ENCODE data around the gene SLC39A11.
"Not testable (repeated sequence)": the region's sequence is repeated elsewhere in the genome, so short reads cannot be mapped to it uniquely, and the experiment has no call there.

Gene SLC39A11

DNA sequence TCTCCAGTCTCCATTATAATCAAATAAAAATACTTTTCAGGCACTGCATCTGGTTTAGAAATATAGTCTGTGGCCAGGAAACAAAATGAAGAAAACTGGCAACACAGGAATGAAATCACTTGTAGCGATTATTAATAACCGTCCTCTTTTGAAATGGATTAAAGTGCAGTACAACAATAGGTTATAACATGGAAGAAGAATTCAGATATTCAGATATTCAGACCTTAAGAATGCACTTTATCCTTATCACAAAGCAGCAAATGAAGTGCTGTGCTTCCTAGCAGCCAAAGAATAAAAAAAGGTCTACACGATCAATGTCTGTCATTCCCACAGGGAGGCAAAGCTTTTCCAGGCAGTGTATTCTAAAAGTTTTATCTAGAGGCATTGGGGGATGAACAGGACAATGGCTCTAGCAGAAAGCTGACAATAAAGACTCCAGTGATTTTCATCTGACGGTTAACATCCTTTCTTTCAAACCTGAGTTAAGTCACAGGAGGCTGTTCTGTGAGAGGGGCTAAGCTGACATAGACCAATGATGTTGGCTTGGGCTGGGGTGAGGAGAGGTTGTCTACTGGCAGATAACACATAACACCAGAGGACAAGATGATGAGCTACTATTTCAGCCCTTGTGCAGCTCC lies 259.2 kb downstream of the SLC39A11 start:
- DNase-seq (ENCODE audit: low read depth in 3 of 3): no peak

DNA sequence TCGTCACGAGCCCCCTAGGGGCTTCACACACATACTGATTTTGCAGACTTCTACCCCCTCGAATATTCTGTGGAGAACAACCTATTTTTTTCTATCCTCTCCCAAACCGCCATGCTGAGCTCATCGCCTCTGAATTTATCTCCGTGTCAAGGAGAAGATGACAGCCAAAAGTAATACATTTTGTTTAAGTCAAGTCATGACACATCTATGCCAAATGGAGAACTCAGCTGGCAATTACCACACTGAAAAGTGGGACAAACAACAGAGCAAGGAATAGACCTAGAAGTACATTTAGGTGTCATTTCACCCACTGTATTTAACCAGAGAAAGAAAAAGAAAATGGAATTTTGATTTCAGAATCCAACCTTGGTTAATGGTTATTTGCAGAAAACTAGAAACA lies 260.2 kb downstream of the SLC39A11 start:
- DNase-seq (ENCODE audit: low read depth in 3 of 3): no peak

DNA sequence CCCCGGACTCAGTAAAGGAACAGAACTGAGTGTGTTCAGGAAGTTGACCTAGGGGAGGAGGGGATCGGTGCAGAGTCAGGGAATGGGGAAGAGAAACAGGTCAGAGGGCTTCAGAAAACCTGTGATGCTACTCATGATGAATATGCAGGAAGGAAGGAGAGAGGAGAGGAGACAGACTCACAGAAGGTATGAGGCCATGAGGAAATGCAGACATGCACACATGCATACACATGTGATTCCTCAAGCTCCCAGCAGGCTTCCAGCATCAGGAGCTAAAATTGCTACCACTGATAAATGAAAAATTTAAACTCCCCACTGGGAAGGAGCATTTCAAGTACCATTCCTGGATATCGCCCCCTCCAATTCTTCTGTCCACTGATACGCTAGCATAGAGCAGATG lies 262.6 kb downstream of the SLC39A11 start:
- no peak for DNase-seq (ENCODE audit: low read depth in 3 of 3)

GRCh38 chr17:72826602-72827001 lies 265.9 kb downstream of the SLC39A11 start:
- DNase-seq (ENCODE audit: low read depth in 3 of 3): no peak

DNA sequence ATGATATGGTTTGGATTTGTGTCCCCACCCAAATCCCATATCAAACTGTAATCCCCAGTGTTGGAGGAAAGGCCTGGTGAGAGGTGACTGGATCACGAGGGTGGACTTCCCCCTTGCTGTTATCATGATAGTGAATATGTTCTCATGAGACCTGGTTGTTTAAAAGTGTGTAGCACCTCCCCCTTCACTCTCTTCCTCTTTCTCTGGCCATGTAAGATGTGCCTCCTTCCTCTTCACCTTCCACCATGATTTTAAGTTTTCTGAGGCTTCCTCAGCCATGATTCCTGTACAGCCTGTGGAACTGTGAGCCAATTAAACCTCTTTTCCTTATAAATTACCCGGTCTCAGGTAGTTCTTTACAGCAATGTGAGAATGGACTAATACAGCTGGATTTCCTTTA lies 266.4 kb downstream of the SLC39A11 start:
- DNase-seq (ENCODE audit: low read depth in 3 of 3): not testable (repeated sequence)

GRCh38 chr17:72825218-72825617 lies 267.3 kb downstream of the SLC39A11 start:
- DNase-seq (ENCODE audit: low read depth in 3 of 3): no peak

GRCh38 chr17:72824267-72824666 lies 268.2 kb downstream of the SLC39A11 start:
- DNase-seq (ENCODE audit: low read depth in 3 of 3): not testable (repeated sequence)

- no peak for DNase-seq (ENCODE audit: low read depth in 3 of 3)
Observed at GRCh38 chr17:72822358-72823023, 270.0 kb downstream of the SLC39A11 start.

GRCh38 chr17:72816406-72816805 lies 276.1 kb downstream of the SLC39A11 start:
- no peak for DNase-seq (ENCODE audit: low read depth in 3 of 3)

GRCh38 chr17:72813481-72813880 lies 279.0 kb downstream of the SLC39A11 start:
- DNase-seq (ENCODE audit: low read depth in 3 of 3): no peak

DNA sequence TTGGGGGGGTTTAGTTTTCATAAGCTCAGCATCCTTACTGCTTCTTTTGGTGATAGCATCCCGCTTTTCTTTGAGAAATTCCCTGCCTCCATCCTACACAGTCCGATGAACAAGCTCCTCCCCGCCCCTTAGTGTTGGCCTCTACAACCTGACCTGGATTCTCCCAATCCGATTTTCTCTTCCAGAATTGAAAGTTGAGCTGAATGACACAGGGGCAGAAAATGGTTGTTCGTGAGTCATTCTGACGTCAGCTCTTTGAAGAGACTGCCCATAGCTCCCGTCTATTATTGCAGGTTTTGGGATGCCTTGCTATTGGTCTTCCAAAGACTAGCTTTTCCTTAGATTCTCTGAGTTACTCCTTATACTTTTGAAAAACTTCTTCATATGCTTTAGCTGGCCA lies 279.7 kb downstream of the SLC39A11 start:
- DNase-seq (ENCODE audit: low read depth in 3 of 3): no peak

DNA sequence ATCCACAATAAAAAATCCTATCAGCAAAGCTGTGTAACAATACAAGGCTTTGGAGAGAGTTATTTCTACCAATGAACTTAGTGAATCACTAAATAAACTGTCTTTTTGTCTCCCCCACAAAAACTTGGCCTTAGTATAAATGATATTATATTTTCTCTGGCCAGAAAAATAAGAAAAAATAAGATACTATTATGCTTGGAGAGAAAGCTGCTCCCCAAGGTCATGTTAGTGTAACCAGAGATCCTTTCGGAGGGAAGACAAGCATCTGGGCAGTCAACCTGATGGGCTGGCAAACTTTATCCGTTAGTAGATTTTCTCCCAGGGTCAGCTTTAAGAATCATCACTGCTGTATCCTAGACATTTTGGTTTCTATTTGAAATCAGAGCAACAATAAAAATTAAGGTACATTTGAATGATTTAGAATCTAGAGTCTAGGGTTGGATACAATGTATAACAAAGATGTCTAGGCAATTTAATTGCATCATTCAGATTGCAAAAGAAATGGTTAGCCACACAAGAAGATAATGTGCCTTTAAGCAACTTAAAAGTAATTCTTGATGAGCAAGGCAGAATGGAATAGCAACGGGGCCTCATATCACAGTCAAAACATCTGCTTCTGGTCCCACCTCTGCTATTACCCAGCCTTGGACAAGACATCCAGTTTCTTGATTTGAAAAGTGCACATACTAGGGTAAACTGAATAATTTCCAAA lies 280.4 kb downstream of the SLC39A11 start:
- no peak for DNase-seq (ENCODE audit: low read depth in 3 of 3)

DNA sequence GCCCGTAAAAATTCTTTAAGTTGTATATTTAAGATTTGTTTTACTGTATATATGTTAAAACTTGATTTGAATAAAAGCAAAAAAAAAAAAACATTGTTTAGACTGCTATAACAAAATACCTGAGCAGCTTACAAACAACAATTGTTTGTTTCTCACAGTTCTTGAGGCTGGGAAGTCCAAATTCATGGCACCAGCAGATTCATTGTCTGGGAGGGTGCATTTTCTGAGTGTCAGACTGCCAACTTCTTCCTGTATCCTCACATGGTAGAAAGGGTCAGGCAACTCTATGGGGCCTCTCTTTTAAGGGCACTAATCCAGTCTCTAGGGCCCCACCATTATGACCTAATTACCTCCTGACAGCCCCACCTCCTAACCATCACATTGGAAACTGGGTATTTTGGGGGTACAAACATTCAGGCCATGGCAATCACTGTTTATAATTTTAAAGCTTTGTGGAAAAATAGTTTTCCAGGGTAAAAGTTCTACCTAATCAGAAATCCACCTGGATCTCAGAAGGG lies 281.4 kb downstream of the SLC39A11 start:
- DNase-seq (ENCODE audit: low read depth in 3 of 3): no peak

DNA sequence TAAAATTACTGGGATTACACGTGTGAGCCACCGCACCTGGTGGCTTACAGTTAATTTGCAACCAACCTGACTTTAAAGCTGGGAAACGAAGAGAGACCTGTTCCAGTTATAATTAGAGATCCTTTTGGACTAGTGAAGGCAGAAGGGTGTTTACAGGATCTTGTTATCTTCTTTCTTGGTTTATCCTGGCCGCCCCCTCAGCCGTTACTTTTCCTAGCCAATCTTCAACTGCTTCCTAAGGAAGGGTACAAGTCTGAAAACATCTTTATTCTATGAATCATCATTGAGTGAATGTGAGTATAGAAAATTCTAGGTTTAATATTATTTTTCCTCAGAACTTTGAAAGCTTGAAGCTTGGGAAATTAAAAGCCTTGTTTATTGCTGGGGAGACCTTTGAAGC lies 286.5 kb downstream of the SLC39A11 start:
- no peak for DNase-seq (ENCODE audit: low read depth in 3 of 3)

DNA sequence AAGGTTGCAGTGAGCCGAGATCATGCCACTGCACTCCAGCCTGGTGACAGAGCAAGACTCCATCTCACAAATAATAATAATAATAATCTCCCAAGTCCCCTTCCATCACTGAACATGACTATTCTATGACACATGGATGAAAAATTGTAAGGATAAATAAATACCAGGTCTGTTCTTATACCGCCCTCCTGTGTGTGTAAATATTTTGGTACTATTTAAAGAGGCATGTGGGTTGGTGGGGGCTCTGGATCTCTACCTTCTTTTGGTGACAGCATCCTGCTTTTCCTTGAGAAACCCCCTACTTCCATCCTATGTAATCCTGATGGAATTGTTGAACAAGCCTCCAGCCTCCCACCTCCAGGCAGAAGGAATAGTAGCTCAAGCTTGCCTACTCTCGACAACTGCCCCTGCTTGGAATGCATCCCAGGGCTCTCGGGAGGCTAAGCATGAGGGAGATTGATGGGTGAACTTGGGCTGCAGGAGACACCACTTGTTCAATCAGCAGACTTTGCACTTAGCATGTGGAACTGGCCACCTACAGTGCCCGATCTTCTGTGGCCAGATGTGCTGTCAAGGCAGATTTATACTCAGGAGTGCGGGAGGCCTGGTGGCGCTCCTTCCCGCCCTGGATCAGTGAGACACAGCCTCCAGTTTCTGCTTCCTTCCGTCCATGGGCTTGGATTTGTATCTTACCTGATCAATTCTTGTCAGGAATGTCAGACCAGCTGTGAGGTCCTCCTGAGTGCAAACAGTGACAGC lies 287.4 kb downstream of the SLC39A11 start:
- DNase-seq (ENCODE audit: low read depth in 3 of 3): no peak

DNA sequence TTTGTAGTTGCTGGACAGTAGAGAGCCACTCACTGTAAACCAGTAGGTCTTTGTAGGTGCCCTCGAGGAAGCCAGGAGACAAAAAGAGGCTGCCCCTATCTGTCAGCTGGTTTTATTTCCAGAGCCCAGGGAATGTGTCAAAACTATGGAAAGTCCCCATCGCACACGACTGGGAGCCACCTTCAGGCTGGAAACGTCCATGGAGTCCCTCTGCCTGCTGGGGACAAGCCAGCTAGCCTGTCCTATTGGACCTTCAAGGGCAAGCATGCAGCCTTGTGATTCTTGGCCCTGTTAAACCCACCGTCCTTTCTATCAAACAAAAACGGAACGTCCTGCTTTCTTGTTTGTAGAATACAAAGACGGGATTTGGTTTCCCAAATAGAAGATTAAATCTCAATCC lies 289.8 kb downstream of the SLC39A11 start:
- no peak for DNase-seq (ENCODE audit: low read depth in 3 of 3)

GRCh38 chr17:72797142-72797541 lies 295.3 kb downstream of the SLC39A11 start:
- no peak for DNase-seq (ENCODE audit: low read depth in 3 of 3)

- no peak for DNase-seq (ENCODE audit: low read depth in 3 of 3)
Observed at GRCh38 chr17:72795941-72796340, 296.5 kb downstream of the SLC39A11 start.

DNA sequence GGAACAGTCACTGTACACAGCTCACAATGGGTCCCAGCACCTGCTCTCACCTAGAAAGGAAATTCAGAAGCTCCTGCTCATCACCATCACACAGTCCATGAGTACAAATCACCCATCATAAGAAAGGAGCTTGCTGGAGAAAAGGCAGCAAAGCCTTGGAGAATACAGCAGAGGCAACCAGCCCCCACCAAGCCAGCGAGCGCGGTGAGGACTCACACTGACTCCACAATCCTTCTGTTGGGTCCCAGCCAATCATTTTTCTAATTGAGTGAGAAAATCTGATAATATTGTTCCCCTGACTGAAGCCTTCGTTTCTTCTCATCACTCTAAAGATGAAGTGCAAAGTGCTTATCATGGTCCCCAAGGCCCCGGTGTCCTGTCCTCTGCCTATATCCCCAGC lies 298.3 kb downstream of the SLC39A11 start:
- DNase-seq (ENCODE audit: low read depth in 3 of 3): no peak

DNA sequence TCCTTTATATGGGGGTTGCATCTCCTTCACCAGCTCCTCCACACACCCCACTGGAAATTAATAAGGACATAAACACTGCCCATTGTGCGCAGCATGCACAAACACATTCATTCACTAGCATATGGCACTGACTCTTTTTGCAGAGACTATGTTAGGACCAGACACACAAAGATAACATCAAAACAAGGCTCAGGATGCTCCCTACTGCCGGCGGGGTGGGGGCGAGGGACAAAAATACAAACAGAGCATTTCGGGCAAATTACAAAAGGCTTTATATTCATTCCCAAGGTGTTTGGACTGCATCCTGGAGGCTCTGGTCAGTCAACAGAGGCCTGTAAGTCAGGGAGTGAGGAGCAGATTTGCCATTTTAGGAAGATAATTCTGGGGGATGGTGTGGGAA lies 299.7 kb downstream of the SLC39A11 start:
- no peak for DNase-seq (ENCODE audit: low read depth in 3 of 3)

GRCh38 chr17:72790190-72790589 lies 302.3 kb downstream of the SLC39A11 start:
- no peak for DNase-seq (ENCODE audit: low read depth in 3 of 3)

DNA sequence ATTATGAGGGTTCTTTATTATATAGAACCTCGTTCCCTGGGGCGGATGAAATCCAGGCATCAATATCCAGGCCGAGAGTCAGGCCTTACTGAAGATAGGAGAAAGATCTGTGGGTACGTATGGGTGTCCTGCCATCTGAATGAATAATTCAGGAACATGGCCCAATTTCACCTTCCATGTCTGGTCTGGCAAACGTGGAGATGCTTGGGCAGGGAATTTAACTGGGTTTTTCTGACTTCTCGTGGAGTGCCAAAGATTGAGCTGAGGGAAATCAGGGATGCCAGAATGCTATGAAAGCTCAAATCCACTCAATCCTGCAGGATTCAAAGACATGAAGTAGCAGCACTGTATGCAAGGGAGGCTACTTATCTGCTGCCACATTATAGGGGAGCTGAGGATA lies 302.8 kb downstream of the SLC39A11 start:
- no peak for DNase-seq (ENCODE audit: low read depth in 3 of 3)

Data from stimulated activated CD4-positive, alpha-beta T cell treated with anti-CD3 and anti-CD28 coated beads, TNF-alpha, amount 100 ng/mL, for 48 hours (primary cell).